NCI-H1694 treated with DMSO at 0.1 percent for 48 hours (cell line): ENCODE results near the gene ARHGEF7.

Experiments
- DNase-seq: peaks from one replicate; lab custom pipeline; 2025; lab: John Stamatoyannopoulos, UW

ARHGEF7 gene

DNA sequence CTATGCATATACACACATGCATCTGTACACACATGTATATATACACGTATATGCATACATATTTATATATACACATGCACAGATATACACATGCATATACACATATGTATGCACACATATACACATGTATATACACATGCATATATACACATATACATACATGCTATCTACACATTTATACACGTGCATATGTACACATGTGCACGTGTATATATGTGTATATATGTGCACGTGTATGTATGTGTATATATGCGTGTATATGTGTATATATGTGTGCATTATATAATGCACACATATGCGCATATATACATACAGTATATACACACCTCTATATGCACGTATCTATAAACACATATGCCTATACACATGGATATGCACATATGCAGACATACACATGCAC lies 17.8 kb downstream of the ARHGEF7 start:
- no peak for DNase-seq

DNA sequence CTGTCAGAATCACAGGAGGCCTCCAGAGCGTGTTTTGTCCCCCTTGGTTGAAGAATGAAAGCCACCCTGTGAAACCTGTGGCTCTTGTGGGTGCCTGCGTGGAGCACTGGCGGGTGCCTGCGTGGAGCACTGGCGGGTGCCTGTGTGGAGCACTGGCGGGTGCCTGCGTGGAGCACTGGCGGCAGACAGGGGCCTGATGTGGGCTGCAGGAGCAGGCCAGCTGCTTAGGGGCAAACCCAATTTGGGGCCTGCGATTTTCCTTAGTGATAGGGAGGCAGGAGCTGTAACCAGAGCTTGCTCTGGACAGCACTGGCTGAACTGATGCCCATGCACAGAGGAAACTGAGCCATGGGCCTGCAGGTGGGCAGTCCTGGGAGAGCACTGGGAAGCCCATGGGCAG lies 24.3 kb downstream of the ARHGEF7 start:
- DNase-seq = no peak

DNA sequence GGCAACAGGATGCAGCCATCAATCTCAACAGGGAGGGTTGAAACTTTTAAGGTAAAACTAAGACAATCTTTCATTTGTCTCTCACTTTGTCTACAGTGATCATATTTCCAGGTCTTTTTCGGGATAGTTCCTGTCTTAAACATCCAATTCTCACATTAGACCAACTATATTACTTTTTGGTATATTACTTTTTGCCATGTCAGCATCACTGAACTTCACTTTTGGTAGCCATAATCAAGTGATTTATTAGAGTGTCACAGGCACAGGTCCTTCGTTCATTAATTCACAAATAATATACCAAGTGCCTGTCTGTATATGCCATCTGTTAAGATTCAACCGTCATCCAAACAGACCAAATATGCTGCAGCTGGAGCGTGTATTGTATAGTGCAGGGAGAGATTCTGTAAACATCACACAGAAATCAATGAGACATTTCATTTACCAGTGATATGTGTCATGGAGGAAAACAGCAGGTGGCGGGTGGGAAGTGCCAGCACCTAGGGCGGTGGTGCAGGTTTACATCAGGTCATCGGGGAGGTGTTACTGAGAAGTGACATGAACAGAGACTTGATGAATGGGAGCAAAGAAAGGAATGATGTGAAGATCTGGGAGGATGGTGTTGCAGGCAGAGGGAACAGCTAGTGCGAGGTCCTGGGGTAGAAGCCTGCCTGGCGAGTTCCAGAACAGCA lies 24.9 kb downstream of the ARHGEF7 start:
- DNase-seq = peak; percentile 90

DNA sequence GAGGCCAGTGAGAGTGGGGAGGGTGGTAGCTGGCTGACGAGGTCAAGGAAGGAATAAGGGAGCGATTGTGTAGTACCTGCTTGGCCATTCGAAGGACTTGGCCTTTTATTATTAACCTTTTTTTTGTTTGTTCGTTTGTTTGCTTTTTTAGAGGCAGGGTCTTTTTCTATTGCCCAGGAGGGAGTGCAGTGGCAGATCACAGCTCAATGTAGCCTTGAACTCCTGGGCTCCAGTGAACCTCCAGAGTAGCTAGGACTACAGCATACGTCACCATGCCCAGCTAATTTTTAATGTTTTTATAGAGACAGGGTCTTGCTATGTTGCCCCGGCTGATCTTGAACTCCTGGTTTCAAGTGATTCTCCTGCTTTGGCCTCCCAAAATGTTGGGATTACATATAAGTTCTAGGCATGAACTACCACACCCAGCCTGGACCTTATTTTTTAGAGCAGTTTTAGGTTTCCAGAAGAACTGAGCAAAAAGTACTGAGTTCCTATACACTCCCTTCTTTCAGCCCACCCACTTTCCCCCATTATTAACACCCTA lies 25.5 kb downstream of the ARHGEF7 start:
- DNase-seq = no peak

DNA sequence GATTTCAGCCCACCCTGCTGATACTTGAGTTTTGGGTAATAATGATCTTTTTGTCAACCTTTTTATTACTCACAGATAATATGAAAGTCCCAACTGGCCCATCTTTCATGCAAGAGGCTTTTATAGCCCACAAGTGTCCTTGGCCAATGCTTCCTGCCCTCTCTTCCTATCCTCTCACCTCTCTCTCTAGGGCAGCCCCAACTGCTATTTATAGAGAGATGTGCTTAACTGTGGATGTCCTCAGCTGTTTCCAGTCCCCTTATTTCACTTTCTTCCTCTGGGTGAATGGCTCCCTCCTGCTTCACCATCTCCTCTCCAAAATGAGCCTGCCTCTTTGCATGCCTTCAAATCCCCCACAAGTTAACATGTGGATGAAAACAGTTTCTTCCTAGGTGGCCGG lies 27.4 kb downstream of the ARHGEF7 start:
- DNase-seq = no peak

DNA sequence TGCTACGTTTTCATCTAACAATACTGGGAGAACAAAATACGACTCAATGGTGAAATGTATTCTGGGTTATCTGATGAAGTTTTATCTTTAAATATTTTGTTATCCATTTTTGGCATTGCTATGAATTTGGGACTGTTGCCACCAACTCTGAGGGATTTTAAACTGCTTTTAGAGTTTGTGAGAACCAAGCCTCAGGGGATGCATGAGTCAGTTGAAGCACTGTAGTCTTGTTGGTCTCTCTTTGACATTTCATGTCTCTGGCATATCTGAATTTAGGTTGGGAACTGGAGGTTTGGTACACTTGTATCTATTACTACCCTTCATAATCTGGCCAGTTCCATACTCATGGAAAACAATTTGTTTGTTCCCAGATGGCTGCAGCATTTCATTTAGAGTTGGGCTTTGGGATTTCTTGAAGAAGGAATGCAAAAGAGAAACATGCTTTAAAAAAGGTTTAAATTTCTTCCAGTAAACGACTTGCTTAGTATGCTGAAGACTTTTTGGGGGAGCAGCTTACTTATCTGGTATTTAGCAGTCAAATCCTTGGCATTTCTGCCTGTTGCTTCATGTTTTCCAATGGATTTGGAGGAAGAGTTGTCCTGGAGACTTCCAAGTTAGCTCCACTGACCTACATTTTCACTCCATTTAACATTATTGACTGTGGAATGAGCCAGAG lies 28.9 kb downstream of the ARHGEF7 start:
- no peak for DNase-seq

DNA sequence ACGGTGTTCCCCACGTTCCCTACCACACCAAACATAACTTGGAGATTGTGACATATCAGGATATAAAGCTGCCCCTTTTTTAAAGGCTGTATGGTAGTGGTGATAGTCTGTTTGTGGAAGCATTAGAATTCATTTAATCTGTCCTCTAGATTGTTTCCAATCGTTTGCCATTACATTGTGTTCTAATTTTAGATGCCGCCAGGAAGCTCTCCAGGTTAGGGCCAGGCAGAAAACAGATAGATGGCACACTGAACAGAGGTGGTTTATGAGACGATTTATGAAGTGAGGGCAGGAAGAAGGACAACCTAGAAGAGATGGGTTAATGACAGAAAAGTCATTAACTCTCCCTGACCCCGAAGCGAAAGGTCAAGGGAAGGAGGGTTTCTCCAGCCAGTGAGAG lies 30.0 kb downstream of the ARHGEF7 start:
- no peak for DNase-seq

DNA sequence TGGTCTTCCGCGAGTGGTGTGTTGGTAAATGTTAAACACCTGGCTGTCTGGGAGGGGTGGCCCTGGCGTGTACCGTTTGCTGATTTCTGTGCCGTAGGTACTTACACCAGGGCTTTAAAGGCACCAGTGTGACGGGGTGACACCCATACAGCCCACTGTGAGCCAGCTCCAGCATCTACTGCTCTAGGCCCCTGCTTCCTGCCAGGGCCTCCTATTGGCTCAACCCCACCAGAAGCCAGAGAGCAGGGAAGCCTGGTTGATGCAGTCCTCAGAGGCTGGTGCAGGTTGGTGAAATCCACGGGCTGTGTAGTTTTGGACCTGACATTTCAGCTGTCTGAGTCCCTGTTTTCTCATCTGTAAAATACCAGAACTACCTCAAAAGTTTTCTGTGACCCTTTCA lies 30.4 kb downstream of the ARHGEF7 start:
- no peak for DNase-seq

DNA sequence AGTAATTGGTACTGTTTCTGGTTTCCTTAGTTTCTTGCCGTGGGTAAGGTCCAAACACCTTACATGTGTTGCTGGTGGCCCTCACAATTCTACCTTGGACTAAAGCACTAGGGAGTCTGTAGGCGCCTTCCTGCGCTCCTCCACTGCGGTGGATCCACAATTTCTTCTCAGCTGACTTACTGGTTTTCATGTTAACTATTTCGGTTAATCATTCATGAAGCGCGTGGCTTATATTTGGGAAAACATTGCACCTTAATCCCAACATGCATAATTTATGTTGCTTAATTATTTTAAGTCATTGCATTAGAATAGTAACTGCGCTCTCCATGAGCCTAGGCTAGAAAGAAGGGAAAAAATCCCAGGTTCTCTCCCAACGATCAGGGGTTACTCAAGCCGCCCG lies 37.7 kb downstream of the ARHGEF7 start:
- no peak for DNase-seq

DNA sequence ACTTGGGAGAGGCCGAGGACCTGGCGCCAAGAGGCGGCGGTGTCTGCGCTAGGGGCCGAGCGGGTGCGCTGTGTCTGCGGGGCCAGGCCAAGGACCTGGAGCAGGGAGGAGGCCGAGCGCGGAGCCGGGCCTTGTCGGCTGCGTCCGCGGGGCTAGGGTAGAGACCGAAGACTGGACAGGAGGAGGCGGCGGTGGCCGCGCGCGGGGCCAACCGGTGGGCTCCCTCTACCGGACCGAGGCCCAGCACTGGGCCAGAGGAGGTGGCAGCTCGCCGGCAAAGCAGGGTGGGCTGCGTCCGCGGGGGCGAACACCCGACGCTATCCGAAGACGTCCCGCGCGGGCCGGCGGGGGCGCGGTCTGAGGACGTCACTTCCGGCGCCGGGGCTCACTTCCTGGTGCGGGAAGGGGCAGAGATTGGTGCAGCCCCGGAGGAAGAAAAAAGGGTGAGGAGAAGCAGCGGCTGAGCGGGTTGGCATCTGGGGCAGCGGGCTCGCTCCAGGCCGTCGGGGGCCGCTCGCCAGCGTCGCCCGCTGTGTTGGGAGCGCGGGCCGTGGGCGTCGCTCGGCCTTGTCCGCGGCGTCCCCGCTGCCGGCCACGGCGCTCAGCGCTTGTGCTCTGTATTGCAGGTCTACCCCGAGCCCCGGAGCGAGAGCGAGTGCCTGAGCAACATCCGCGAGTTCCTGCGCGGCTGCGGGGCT lies 38.3 kb downstream of the ARHGEF7 start:
- peak; percentile 81 for DNase-seq

DNA sequence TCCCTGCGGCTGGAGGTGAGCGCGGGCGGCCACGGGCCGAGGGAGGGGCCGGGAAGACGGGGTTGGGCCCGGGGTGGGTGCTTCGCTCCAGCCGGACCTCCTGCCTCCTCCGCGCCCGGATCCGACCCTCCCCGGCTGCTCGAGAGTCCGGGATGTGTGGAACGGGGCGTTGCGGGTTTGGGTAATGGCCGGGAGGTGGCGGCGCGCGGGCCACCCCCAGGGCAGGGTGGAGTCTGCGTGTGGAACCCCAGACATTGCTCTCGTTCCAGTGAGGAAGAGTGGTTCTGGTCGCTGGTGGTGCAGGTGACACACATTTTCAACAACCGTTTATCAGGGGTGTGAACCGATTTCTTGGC lies 38.8 kb downstream of the ARHGEF7 start:
- no peak for DNase-seq

DNA sequence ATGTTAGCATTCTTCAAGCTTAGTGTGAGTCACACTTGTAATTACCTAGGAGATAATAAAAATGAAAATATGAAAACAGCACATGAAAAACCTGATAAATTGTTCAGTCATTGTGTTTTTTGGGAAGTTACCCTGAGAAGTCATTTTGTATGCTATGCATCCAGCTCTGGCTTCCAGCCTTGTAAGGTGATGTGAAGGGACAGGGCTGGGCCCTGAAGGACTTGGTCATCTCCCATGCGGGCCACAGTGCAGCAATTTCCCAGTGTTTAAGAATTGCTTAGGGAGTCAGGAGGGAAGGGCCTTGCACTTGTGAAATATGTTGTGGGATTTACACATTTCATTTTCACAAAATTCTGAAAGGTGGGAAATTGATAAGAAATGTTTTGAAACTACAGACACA lies 41.3 kb downstream of the ARHGEF7 start:
- DNase-seq = no peak

DNA sequence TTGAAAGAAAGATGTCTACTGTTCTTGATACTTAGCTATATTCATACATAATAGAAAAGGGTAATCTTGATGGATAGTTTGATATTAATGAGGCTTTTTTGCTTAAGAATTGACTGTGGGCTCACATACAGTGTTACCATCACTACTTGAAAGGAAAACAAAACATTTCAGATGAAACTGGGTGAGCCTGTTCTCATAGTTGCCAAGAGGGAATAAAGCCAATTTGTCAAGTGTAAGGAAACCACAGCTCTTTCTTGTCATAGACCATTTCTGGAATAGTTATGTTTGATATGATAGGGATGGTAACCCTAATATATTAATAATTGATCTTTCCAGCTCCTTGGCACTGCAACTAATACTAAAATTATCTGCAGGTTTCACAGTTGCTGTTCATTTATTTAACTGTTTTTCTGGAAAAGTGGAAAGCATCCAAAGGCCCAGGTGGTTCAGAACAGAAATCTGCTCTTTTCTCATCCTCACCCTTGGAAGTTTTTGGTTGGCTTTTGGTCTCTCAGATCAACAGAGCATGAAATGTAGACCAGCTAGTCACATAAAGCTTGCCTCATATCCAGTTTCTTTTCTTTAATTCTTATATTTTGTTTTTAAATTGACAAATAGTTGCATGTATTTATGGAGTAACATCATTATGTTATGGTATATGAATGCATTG lies 43.2 kb downstream of the ARHGEF7 start:
- DNase-seq = no peak

DNA sequence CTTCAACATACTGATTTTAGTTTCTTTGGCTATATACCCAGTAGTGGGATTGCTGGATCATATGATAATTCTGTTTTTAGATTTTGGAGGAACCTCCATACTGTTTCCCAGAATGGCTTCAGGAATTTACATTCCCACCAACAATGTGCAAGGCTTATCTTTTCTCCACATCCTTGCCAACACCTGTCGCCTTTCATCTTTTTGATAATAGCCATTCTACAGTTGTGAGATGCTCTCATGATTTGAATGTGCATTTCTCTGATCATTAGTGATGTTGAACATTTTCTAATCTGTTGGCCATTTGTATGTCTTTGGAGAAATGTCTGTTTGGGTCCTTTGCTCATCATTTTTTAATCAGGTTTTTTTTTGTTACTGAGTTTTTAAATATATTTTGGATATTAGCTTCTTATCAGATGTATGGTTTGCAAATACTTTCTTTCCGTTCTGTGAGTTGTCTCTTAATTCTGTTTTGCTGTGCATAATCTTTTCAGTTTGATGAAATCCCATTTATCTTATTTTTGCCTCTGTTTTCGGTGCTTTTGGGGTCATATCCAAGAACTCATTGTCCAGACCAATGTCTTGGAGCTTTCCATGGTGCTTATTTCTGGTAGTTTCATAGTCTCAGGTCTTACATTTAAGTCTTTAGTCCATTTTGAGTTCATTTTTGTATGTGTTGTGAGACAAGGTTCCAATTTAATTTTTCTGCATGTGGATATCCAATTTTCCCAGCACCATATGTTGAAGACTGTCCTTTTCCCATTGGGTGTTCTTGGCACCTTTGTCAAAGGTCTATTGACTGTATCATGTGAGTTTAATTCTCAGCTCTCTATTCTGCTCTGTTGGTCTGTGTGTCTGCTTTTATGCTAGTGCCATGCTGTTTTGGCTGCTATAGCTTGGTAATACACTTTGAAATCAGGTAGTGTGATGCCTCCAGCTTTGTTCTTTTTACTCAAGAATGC lies 44.5 kb downstream of the ARHGEF7 start:
- no peak for DNase-seq

DNA sequence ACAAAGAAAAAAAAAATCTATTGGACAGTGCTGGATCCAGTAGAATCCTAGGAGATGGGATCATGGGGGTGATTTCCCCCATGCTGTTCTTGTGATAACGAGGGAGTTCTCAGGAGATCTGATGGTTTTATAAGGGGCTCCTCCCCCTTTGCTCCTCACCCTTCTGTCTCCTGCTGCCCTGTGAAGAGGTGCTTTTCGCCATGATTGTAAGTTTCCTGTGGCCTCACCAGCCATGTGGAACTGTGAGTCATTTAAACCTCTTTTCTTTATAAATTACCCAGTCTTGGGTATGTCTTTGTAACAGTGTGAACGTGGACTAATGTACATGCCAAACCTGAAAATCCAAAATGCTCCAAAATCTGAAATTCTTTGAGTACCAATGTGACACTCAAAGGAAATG lies 45.5 kb downstream of the ARHGEF7 start:
- DNase-seq = no peak

DNA sequence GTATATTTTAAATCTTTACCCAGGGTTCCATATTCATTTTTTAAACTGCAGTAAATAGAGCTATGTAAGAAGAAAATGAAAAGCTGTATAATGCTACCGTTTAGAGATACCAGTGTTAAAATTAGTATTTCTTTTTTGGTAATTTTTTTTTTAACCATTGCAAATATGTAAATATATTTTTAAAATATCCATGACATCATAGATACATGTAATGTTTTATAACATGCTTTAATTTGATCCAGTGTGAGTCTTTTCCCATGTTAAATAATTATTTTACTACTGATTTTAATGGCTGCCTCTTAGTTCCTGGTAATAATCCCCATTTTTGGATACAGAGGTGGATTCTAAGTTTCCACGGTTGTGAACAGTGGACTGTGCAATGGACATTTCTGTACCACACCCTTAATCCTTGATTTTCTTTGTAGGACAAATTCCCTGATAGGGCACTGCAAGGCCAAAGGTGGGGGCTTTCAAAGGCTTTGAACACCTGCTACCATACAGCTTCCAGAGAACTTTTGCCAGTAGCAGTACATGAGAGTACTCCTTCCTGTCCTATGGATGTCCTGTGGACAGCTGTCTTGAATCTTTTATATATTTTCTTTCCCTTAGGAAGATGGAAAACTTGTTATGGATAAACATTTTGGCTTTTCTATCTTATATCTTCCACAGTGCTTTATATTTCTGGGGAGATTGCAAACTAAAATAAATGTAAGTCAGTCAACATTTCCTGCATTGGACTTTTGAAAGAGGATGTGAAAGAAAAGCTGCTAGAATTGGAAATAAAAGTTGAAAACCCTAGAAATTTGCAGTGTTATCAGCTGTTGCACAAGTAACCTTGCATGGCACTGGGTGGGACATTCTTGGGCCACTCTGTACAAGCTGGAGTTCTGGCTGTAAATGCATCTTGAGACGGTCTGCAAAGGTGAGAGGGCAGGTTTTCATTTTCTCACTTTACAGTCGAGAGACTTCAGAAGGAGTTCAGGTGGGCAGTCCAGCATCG lies 46.8 kb downstream of the ARHGEF7 start:
- DNase-seq = no peak

DNA sequence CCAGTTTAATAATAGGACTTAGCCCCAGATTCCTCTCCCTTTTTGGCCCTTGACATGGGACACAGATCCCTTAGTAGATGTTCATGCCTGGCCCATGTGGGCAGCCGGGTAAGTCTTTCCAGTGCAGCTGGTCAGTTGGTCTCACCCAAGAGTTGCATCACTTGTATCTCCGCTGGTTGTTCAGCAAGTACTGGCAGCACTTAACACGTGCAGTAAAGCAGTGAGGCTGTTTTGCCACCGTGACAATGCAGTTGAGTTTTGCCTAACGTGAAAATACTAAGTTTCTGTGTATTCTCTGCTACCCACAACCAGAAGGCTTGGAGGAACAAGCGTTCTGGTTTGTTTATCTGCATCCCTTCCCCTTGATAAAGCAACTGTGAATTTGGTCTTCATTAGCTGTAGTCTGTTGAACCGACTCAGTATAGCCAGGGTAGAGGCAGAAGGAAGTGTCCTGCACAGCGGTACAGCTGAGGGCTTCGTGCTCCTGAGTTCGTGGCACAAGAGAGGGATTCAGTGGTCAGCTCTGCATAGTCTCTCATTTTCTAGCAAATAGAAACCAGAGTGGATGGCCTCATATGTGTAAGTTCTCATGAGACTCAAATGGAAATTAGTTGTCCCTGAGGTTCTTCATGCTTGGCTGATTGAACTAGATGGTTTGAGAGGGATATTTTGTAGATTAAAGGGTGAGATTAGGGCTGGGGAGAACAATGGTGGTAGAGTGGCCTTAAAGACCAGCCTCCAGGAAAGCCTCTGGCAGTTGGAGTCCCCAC lies 50.3 kb downstream of the ARHGEF7 start:
- DNase-seq = no peak

DNA sequence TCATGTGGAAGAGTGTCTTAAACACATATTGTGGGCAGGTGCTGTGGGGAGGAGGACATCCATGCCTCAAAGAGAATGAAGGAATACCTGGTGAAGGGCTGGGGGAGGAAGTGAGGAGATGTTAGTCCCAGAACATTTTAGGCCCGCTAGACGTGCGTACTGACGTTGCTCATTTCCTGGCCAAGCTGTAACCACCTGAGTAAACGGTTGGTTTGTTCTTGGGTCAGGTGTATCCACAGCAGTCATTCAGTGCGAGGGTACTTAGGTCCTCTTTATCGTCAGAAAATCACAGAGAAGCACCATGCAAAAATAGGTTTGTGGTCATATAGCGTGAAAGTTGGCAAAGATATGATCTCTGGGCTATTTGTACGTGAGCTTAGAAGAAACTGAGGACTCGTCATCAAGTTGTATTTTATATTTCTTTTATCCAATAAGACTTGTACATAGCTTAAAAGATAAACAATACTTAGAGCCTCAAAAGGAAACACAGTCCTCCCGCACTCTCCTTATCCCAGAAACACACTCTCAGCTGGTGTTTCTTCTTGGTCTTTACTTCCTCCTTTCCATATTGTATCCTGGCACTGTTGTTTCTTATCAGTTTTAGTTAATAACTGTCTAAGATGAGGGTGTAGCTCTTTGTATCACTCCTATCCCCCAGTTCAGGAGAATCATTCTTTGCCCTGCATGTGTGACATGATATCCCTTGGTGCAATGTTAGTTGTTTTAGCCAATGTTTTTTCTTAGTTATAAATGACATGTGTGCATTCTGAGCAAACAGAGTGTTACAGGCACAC lies 52.0 kb downstream of the ARHGEF7 start:
- DNase-seq = no peak

DNA sequence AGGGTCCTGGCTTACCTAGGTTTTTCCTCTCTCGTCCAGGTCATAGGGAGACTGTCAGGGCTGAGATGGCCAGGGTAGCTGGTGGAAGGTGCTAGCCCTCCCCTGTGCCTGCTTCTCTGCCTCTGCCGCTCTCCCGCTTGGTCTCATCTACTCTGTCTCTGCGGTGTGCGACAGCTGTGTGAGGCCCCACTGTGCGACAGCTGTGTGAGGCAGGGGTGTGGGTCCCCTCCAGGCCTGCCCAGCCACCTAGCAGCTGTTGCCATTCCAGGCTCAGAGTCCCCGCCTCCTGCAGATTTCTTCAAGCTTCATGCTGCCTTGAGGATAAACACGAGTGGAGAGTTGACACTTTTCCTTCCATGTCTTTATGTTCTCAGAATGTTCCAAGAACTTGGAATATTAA lies 53.0 kb downstream of the ARHGEF7 start:
- no peak for DNase-seq
